GM19328 (cell line): ENCODE results near the gene WNT3A.

Experiments used
- ATAC-seq: cut with Tn5 transposase; IDR thresholded peaks from one replicate; pipeline ENCODE4 v1.9.1; 2021; ENCODE audit warnings: mild to moderate bottlenecking, moderate library complexity; ENCODE audit not compliant: unreplicated experiment

Gene WNT3A

DNA sequence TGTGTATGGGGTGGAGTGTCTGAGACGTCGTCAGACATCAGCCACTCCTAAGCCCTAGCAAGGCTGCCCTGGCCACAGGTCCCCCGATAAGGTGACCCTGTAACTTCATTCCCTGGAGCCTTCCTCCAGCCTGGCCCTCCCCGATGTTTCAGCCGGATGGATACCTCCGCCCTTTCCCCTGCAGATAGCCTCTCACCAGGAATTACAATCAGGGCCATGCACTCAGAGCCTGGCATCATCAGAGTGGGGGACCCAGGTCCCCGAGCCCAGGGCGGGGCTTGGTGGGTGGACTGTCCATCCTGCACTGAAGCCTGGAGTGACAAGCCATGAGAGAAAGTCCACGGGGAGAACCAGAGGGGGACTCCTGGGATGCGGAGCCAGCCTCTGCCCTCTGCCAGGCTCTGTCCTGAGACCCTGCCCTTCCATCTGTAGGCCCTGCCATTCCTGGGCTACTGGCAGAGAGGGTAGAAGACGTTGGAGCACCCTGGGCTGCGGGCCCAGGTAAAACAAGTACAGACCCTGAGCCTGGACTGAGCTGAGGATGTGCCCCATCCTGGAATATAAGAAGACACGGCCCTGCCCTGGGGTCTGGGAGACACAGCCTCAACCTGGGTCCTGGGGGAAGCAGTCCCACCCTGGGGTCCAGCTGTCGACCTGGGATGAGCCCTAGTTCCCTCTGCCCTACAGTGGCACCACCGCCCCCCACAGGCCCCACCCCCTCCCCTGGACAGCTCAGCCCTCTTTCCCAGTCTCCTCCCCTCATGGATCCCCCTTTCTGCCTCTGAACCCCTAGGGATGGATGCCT lies 58.9 kb downstream of the WNT3A start:
- no peak for ATAC-seq

DNA sequence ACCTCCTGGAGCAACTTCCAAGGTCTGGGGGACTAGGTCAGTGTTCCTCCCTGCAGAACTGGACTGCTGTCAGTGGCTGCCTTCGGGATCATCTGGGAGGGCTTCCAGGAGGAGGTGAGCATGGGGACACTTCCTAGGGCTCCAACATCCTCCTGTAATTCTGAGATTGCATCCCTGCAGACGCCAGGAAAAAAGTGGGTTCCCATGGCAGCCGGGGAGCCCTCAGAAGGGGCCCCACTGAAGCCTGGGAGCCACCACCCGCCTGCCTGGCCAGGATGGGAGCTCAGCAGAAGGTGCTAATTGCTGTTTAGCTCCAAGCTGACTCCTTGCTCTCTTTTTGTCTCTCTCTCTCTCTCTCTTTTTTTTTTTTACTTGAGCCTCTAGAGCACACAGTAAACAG lies 59.6 kb downstream of the WNT3A start:
- ATAC-seq, result no peak

GRCh38 chr1:228066891-228067654 lies 60.3 kb downstream of the WNT3A start:
- ATAC-seq, result no peak

GRCh38 chr1:228068359-228068758 lies 61.6 kb downstream of the WNT3A start:
- ATAC-seq, result no peak

DNA sequence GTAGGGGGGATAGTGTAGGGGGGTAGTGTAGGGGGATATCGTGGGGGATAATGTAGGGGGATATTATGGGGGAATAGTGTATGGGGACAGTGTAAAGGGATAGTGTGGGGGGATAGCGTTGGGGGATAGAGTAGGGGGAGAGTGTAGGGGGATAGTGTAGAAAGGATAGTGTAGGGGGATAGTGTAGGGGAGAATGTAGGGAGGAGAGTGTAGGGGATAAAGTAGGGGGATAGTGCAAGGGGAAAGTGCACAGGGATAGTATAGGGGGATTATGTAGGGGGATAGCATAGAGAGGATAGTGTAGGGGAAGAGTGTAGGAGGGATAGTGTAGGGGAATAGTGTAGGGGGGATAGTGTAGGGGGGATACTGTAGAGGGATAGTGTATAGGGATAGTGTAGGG lies 63.4 kb downstream of the WNT3A start:
- ATAC-seq, result no peak

DNA sequence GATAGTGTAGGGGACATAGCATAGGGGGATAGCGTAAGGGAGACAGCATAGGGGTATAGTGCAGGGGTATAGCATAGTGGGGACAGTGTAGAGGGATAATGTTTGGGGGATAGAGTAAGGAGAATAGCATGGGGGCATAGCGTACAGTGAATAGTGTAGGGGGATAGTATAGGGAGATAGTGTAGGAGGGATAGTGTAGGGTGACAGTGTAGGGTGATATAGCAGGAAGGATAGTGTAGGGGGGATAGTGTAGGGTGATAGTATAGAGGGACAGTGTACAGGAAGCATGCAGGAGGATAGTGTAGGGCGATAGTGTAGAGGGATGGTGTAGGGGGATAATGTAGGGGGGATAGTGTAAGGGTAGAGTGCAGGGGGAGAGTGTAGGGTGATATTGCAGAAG lies 64.1 kb downstream of the WNT3A start:
- ATAC-seq, result no peak

GRCh38 chr1:228071839-228072657 lies 65.2 kb downstream of the WNT3A start:
- no peak for ATAC-seq

DNA sequence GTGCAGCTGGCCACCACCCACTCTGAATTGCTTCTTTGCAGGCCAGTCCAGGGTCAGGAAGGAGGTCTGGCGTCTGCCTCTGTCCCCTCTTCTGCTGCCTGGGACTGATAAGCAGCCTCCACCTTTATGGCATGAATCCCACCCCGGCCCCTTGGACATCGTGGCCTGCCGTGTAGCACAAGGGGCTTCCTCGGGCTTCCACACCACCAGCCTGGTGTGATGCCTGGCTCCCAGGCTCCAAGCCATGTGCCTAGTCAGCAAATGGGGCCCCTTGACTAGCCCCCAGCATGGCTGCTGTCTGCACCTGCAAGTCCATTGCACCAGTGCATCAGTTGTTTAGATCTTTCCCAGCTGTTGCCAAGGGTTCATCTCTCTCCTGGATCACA lies 65.9 kb downstream of the WNT3A start:
- no peak for ATAC-seq

DNA sequence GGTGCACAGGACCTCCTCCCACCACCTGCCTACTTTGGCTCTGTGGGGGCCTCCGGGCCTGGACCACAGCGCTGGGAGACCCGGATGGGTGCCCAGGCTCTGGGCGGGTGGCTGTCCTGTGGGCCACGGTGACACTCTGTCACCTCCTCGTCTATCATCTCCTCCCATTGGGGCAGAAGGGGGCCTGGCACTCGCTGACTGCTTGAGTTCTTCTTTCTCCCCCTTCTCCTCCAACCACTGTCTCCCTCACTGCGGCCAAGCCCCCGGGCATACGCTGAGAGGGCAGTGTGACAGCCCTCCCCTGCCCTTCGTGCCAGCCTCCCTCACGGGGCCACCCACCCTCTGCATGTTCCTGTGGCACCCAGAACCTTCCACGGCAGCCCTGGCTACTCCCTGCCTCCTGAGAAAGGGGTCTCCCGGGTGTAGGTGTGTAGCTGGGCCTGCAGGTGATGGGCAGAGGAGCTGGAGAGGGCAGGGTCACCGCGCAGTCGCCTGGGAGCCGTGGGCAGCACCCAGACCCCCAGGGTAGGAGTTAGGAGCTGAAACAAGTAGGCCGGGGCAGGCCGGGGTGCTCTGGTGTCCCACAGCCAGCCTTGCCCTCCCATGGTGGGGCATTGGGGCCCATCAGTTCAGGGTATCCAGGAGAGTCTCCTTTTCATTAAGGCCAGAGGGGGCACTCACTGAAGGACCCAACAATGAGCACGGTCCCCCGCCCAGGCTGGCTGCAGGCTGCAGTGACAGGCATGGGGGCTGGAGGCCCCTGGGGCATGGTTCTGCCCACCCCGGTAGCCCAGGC lies 66.5 kb downstream of the WNT3A start:
- ATAC-seq, result no peak

DNA sequence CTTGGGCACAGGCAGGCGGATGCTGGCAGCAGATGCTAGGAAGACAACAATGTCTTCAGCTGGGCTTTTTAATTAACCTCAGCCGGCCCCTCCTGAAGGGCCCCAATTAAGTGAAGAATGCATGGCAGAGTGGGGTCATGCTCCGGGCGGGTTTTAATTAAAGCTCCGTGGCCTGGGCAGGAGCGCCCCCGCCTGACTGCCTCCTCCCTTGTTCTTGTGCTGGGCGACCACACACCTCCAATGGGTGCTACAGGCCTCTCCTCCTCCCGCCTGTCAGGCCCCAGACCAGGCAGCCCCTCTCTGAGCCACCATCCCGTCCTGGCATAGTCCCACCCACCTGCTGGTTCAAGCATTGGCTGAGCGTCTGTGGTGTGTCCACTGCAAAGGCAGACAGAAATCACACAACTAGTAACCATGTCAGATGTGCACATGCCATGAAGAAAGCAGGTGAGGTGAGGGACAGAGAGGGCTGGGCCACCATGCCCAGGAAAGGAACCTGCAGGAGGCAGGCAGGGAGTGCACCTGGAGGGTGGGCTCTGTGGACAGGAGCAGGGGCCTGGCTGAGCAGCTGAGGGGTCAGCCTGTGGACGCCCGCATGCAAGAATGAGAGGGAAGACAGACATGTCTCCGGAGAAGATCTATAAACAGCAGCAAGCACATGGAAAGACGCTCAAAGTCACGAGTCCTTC lies 67.2 kb downstream of the WNT3A start:
- no peak for ATAC-seq

- no peak for ATAC-seq
Measured at GRCh38 chr1:228074954-228075730, 68.3 kb downstream of the WNT3A start.

DNA sequence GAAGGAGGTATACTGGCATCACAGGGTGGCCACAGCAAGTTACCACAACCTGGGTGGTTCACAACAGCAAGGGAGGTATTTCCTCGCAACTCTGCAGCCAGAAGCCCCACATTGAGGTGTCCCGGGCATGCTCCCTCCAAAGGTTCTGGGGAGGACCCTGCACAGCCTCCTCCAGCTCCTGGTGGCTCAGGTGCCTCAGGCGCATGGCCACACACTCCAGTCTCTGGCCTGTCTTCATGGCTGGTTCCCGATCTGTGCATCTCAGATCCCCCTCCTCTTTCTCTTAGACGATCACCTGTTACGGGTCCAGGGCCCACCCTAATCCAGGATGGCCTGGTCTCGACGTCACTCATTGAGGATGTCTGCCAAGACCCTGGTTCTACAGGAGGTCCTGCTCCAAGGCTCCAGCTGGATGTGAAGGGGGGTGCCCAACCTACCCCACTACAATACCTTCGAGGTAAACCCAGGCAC lies 69.0 kb downstream of the WNT3A start:
- no peak for ATAC-seq

DNA sequence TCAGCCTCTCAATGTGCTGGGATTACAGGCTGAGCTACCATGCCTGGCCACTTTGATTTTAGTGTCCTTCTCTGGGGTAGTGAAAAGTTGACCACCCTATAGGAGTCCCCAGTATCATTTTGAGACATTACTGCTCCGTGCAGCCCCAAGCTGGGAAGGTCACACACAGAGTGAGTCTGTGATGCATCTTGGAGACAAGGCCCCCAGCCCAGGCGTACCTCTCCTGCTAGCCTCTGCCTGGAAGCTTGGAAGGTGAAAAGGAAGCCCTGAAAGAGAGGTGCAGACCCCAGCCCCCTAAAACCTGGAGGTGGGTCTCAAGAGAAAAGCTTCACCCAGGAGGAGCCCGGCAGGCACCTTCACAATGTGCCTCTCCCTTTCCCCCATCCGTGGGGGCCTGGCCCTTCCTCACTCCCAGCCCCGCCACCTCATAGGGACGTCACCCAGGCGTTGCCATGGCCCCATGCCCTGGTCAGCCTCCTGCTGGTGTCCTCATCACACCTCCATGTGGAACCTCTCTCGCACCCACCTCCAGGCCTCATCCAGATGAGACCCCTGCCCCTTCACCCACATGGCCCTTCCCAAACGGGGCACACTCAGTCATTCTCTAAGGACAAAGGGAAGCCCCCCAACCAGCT lies 70.1 kb downstream of the WNT3A start:
- ATAC-seq, result no peak

DNA sequence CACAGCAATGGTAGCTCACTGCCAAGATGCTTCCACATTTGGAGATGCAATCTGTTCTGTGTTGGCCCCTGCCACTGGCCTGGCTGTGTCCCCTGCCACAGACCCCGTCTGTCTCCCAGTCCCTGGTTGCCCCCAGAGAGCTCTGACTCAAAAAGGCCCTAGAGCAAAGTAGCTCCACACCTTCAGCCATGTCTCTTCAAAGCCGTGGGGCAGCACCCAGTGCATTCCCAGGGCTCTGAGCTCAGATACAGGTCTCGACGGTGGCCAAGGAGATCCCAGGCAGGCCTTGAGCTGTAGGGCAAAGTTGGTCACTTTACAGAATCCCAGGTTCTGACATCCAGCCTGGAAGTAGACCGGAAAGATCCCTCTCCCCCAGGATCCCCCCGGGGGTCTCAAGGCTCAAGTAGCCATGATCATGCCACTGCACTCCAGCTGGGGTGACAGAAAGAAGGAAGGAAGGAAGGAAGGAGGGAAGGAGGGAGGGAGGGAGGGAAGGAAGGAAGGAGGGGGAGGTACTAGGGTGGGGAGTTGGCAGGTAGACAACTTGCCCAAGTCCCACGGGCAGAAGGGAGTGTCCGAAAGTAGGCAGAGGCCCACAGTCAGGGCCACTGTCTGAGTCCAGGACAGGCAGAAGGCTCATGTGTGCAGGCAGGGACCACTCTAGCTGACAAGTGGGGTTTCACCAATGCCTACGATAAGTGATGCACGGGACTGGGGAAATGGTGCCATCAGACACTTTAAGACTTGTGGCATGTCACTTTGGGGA lies 71.0 kb downstream of the WNT3A start:
- no peak for ATAC-seq

DNA sequence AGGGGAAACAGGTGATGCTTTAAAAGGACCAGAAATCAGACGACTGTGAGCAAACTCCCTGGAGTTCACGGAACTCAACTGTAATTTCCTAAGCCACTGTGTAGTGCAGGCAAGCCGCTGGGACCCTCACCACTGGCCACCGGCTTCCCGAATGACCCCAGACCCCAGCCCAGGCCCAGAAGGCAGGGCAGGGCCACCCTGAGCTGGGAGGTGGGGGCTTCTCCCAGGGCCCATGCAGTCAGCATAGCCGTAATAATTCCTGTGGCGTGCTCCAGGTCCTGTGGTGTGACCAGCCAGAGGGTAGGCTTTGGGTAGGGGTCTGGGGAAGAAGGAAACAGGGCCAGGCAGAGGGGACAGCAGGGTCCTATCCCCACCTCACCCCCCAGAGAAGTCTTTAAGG lies 72.2 kb downstream of the WNT3A start:
- no peak for ATAC-seq

DNA sequence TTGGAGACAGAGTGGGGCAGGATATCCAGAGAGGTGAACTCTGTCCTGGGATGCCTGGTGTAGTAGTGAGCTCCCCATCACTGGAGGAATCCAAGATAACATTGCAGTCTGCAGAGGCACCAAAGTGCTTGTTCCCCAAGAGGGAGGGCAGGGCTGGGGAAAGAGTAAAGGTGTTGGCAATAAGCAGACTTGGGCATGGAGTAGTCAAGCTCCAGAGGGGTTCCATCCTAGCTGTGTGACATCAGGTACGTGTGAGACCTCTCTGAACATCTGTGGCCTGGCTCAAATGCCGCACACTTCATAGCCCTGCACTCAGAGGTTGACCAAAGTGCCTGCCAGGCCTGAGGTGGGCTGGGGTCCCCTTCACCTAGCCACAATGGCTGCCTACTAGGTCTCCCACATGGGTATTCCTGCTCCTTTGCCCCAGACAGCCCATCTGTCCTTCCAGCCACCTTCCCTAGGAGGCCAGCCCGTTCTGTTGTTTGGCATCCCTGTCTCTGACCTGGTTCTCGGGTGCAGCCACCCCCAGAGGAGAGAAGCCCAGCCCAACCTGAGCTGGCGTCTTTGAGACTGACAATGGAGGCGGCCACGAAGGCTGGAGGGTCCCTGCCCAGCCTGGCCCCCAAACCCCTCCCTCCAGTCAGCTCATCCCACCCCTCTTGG lies 72.9 kb downstream of the WNT3A start:
- no peak for ATAC-seq

DNA sequence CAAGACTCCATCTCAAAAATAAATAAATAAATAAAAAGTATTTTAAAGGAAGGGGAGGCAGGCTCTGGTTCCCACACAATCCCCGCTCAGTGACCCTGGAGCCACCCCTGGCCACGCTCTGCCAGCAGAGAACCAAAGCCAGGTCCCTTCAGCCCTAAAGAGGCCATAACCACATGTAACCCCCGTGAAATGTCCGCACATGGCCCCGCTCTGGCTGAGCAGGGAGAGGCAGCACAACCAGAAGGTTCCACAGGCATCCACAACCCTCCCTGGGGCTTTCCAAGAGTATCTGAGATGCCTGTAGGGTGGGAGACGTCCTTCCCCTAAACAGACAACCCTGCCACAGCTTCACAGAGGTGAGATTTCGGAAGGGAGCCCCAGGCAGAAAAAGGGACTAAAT lies 74.3 kb downstream of the WNT3A start:
- no peak for ATAC-seq
